Gastrocnemius medialis (tissue), 4 donors: ENCODE data around the gene ARSB. TPM values are rescaled to one million over a fixed set of nuclear protein-coding genes. Genes with fewer than 3 reads are reported as not detected.

Experiments
- ATAC-seq, 2 donors: fragments of 150-250 bp; one replicate each; pipeline ENCODE4 v1.9.1; 2016
- DNase-seq, 2 donors: peaks; one replicate each; pipeline ENCODE4 v3.0.0-alpha.2; 2019
- H3K27ac ChIP-seq, 4 donors: fragments of 200-600 bp; sonication (generic); 1 replicate in 1 of 4; 2 replicates in 3 of 4; pipeline ENCODE4 v1.5.1; 2016 to 2018; ENCODE audit warnings: mild to moderate bottlenecking in 2 of 4, moderate library complexity in 1 of 4
- H3K27me3 ChIP-seq, 3 donors: fragments of 200-600 bp; sonication (generic) in 2 of 3; 1 replicate in 1 of 3; 2 replicates in 2 of 3; pipeline versions ENCODE4 v1.5.1 to v1.6.0; 2016 to 2019; ENCODE audit warnings: mild to moderate bottlenecking in 1 of 3, moderate library complexity in 1 of 3
- H3K36me3 ChIP-seq, 2 donors: fragments of 200-600 bp; sonication (generic) in 1 of 2; one replicate each; pipeline ENCODE4 v1.5.1; 2017 to 2018
- H3K4me1 ChIP-seq, 2 donors: fragments of 200-600 bp; sonication (generic) in 1 of 2; one replicate each; pipeline ENCODE4 v1.5.1; 2016 to 2017; ENCODE audit warnings: mild to moderate bottlenecking in 2 of 2
- H3K4me3 ChIP-seq, 4 donors: fragments of 200-600 bp; sonication (generic) in 3 of 4; 1 replicate in 1 of 4; 2 replicates in 3 of 4; pipeline ENCODE4 v1.5.1; 2016 to 2019; ENCODE audit warnings: mild to moderate bottlenecking in 2 of 4
- H3K9me3 ChIP-seq, 3 donors: fragments of 200-600 bp; sonication (generic) in 2 of 3; 1 replicate in 1 of 3; 2 replicates in 2 of 3; pipeline ENCODE4 v1.5.1; 2016 to 2019
- CTCF ChIP-seq, 5 experiments: fragments of 450-650 bp in 3 of 5; fragments of 200-600 bp in 2 of 5; sonication (generic) in 2 of 5; IDR thresholded peaks in 4 of 5; conservative IDR thresholded peaks in 1 of 5; 1 replicate in 4 of 5; 2 replicates in 1 of 5; pipeline ENCODE4 v1.5.1; 2016 to 2019; ENCODE audit warnings: antibody characterized with exemption in 5 of 5, mild to moderate bottlenecking in 3 of 5, moderate library complexity in 3 of 5
- POLR2A ChIP-seq, 2 donors: fragments of 450-650 bp; IDR thresholded peaks; one replicate each; pipeline ENCODE4 v1.6.1; 2017; ENCODE audit warnings: antibody characterized with exemption in 2 of 2, mild to moderate bottlenecking in 2 of 2, moderate library complexity in 2 of 2
- in situ Hi-C, 4 donors: fragments of 200-750 bp; cut with MboI; loops; one replicate each; pipeline versions ENCODE4 v1.15.0 to v1.8.0; 2017; ENCODE audit warnings: low sequenced_read_pairs in 4 of 4
- intact Hi-C: fragments of 100-400 bp; cut with DNase I; formaldehyde crosslinking; loops from one replicate; pipeline ENCODE4 v1.15.1; 2023; ENCODE audit warnings: low total_unique reads
- total RNA-seq, 4 donors: library from RNA; depleted of rRNA; stranded (reverse); fragments of >200 nt; gene quantifications; one replicate each; pipeline versions ENCODE4 v1.1.0 to v1.2.3, GENCODE V29; 2016

The ARSB gene
- total RNA-seq, 4 donors from 2014 or later, result 3.2 to 8.3 (median 5.1) TPM

- Histone ChIP-seq H3K4me3 (no peak overlapping the region), H3K36me3 (no peaks in the 10 kb centered on the region), H3K27me3 (no peaks in the 10 kb centered on the region), H3K27ac (no peak overlapping the region), H3K9me3 (no peaks in the 10 kb centered on the region), H3K4me1 (peaks cover 0 to 3% of the 10 kb centered on the region in 2 donors)
- intact Hi-C loops (no loop called here), in situ Hi-C loops (no loop called here)
- DNase-seq (no peak), ATAC-seq (no peak)
- no peak for TF ChIP-seq CTCF (IDR thresholded peaks at IDR 0.05 in 4 of 5, conservative IDR thresholded peaks at IDR 0.05 in 1 of 5)
- no peak for TF ChIP-seq POLR2A (IDR thresholded peaks at IDR 0.05)
Observed at GRCh38 chr5:78727786-78728761, 257.0 kb downstream of the ARSB start.

Other genes with a start within 250 kb of the ARSB start
- gene DMGDH, start 84.4 kb upstream of the ARSB start, total RNA-seq, result 1 to 10 TPM in 1 of 4 donors, under 1 TPM in 3; 0.15 to 1.8 (median 0.65) TPM
- 1 to 10 TPM; 3.3 to 7.1 (median 5.0) TPM for gene BHMT2, start 84.5 kb upstream of the ARSB start, total RNA-seq
- 1 to 10 TPM in 1 of 4 donors, under 1 TPM in 2, not detected in 1; 0.66 to 1.0 (median 0.91) TPM for gene BHMT, start 126.5 kb upstream of the ARSB start, total RNA-seq